Karpas-422 (cell line): Measurements from ENCODE around the gene ADAD2. TPM values are rescaled to one million over a fixed set of nuclear protein-coding genes. Genes with fewer than 3 reads are reported as not detected.

Source experiments
- DNase-seq: peaks from one replicate; pipeline ENCODE4 v3.0.0-alpha.2; 2015
- H2AFZ ChIP-seq: fragments of 200-600 bp; sonication (generic); 2 replicates; pipeline ENCODE4 v1.6.1; 2014; ENCODE audit warnings: antibody characterized with exemption, low read length, mixed read lengths
- H3K27ac ChIP-seq: fragments of 200-600 bp; sonication (generic); 2 replicates; pipeline ENCODE4 v1.5.1; 2014; ENCODE audit warnings: mild to moderate bottlenecking, low read length, moderate library complexity
- H3K27me3 ChIP-seq: fragments of 200-600 bp; sonication (generic); 2 replicates; pipeline ENCODE4 v1.6.1; 2014; ENCODE audit warnings: low read length, mixed read lengths
- H3K36me3 ChIP-seq: fragments of 200-600 bp; sonication (generic); 2 replicates; pipeline ENCODE4 v1.6.1; 2014; ENCODE audit warnings: low read length, mixed read lengths; ENCODE audit not compliant: insufficient read depth
- H3K4me1 ChIP-seq: fragments of 200-600 bp; sonication (generic); 2 replicates; pipeline ENCODE4 v1.6.1; 2014; ENCODE audit warnings: mild to moderate bottlenecking, low read length, mixed read lengths
- H3K4me2 ChIP-seq: fragments of 200-600 bp; sonication (generic); 2 replicates; pipeline ENCODE4 v1.6.1; 2014; ENCODE audit warnings: low read length, low read depth, mild to moderate bottlenecking; ENCODE audit not compliant: poor library complexity, severe bottlenecking
- H3K4me3 ChIP-seq: fragments of 200-600 bp; sonication (generic); 2 replicates; pipeline ENCODE4 v1.5.1; 2014; ENCODE audit warnings: mild to moderate bottlenecking, antibody characterized with exemption, low read length, mixed read lengths
- H3K79me2 ChIP-seq: fragments of 200-600 bp; sonication (generic); 2 replicates; pipeline ENCODE4 v1.6.1; 2014; ENCODE audit warnings: mild to moderate bottlenecking, low read length, mixed read lengths
- H3K9ac ChIP-seq: fragments of 200-600 bp; sonication (generic); 2 replicates; pipeline ENCODE4 v1.6.0; 2014; ENCODE audit warnings: low read length
- H3K9me2 ChIP-seq: fragments of 200-600 bp; sonication (generic), shearing (Covaris generic); replicated peaks from 2 replicates; pipeline ENCODE4 v1.6.0; 2014; ENCODE audit warnings: mild to moderate bottlenecking, low read length, moderate library complexity; ENCODE audit not compliant: insufficient read depth
- H3K9me3 ChIP-seq: fragments of 300-700, 200-600 bp; sonication (generic); 2 replicates; pipeline ENCODE4 v1.6.1; 2014; ENCODE audit warnings: low read length, mixed read lengths
- H4K20me1 ChIP-seq: fragments of 200-600 bp; sonication (generic); 2 replicates; pipeline ENCODE4 v1.6.1; 2014; ENCODE audit warnings: mild to moderate bottlenecking, antibody characterized with exemption, low read length, low read depth; ENCODE audit not compliant: insufficient read depth
- total RNA-seq: library from RNA; depleted of rRNA; stranded (reverse); fragments of >200 nt; shearing (Covaris generic); gene quantifications from 2 replicates; pipeline ENCODE4 v1.2.3, GENCODE V29; 2014; ENCODE audit warnings: low replicate concordance

ADAD2 gene
- total RNA-seq, 1 experiment from 2014 or later, result not detected

- Histone ChIP-seq H3K9ac (no peak overlapping the region), H3K9me2 (no peaks in the 10 kb centered on the region), H3K27ac (no peak overlapping the region), H3K4me2 (no peak overlapping the region), H3K4me3 (no peak overlapping the region), H2AFZ (no peak overlapping the region), H3K36me3 (no peaks in the 10 kb centered on the region), H3K79me2 (peaks cover 4% of the 10 kb centered on the region; the same call in 1 of the 2 replicates), H3K9me3 (no peaks in the 10 kb centered on the region), H4K20me1 (0 out of 2 replicates have a peak, but pooled peaks cover 6% of the 10 kb centered on the region), H3K27me3 (no peaks in the 10 kb centered on the region), H3K4me1 (no peaks in the 10 kb centered on the region)
- no peak for DNase-seq
Observed at GRCh38 chr16:84178892-84179611, 11.9 kb upstream of the ADAD2 start.

- DNase-seq, result no peak
- Histone ChIP-seq H4K20me1 (0 out of 2 replicates have a peak, but pooled peaks cover 6% of the 10 kb centered on the region), H3K9me3 (no peaks in the 10 kb centered on the region), H3K27me3 (no peaks in the 10 kb centered on the region), H3K27ac (no peak overlapping the region), H2AFZ (no peak overlapping the region), H3K4me3 (no peak overlapping the region), H3K79me2 (peaks cover 11% of the 10 kb centered on the region), H3K4me1 (no peaks in the 10 kb centered on the region), H3K9me2 (no peaks in the 10 kb centered on the region), H3K36me3 (no peaks in the 10 kb centered on the region), H3K4me2 (no peak overlapping the region), H3K9ac (no peak overlapping the region)
Observed at GRCh38 chr16:84179612-84180320, 11.2 kb upstream of the ADAD2 start.

GRCh38 chr16:84180519-84181140, 10.3 kb upstream of the ADAD2 start:
- Histone ChIP-seq H2AFZ (no peak overlapping the region), H3K9me2 (no peaks in the 10 kb centered on the region), H3K4me1 (peaks cover 7% of the 10 kb centered on the region), H3K9ac (no peak overlapping the region), H3K4me3 (no peak overlapping the region), H3K27ac (no peak overlapping the region), H3K4me2 (no peak overlapping the region), H4K20me1 (0 out of 2 replicates have a peak, but pooled peaks cover 6% of the 10 kb centered on the region), H3K79me2 (peaks cover 20% of the 10 kb centered on the region), H3K36me3 (no peaks in the 10 kb centered on the region), H3K27me3 (no peaks in the 10 kb centered on the region), H3K9me3 (no peaks in the 10 kb centered on the region)
- DNase-seq, result no peak

- Histone ChIP-seq H3K27ac (no peak overlapping the region), H3K9ac (no peak overlapping the region), H3K36me3 (no peaks in the 10 kb centered on the region), H3K27me3 (no peaks in the 10 kb centered on the region), H3K9me2 (no peaks in the 10 kb centered on the region), H3K9me3 (no peaks in the 10 kb centered on the region), H3K4me1 (peaks cover 12% of the 10 kb centered on the region), H2AFZ (no peak overlapping the region), H3K79me2 (peaks cover 27% of the 10 kb centered on the region), H4K20me1 (0 out of 2 replicates have a peak, but pooled peaks cover 6% of the 10 kb centered on the region), H3K4me2 (no peak overlapping the region), H3K4me3 (no peak overlapping the region)
- DNase-seq, result no peak
Observed at GRCh38 chr16:84181144-84181915, 9.6 kb upstream of the ADAD2 start.

- Histone ChIP-seq H3K27me3 (no peaks in the 10 kb centered on the region), H4K20me1 (0 out of 2 replicates have a peak, but pooled peaks cover 6% of the 10 kb centered on the region), H3K4me1 (peaks cover 12% of the 10 kb centered on the region), H2AFZ (no peak overlapping the region), H3K9me3 (no peaks in the 10 kb centered on the region), H3K36me3 (no peaks in the 10 kb centered on the region), H3K9ac (no peak overlapping the region), H3K4me3 (no peak overlapping the region), H3K9me2 (no peaks in the 10 kb centered on the region), H3K4me2 (no peak overlapping the region), H3K27ac (no peak overlapping the region), H3K79me2 (peaks cover 32% of the 10 kb centered on the region)
- DNase-seq, result no peak
Observed at GRCh38 chr16:84182104-84182503, 8.9 kb upstream of the ADAD2 start.

- Histone ChIP-seq H3K9me3 (no peaks in the 10 kb centered on the region), H3K27me3 (no peaks in the 10 kb centered on the region), H3K27ac (no peak overlapping the region), H2AFZ (no peak overlapping the region), H3K9me2 (no peaks in the 10 kb centered on the region), H3K79me2 (peaks cover 32% of the 10 kb centered on the region), H3K4me2 (no peak overlapping the region), H4K20me1 (0 out of 2 replicates have a peak, but pooled peaks cover 6% of the 10 kb centered on the region), H3K36me3 (no peaks in the 10 kb centered on the region), H3K4me3 (no peak overlapping the region), H3K4me1 (peaks cover 12% of the 10 kb centered on the region), H3K9ac (no peak overlapping the region)
- DNase-seq, result no peak
Observed at GRCh38 chr16:84182680-84183571, 8.0 kb upstream of the ADAD2 start.

GRCh38 chr16:84183572-84183875, 7.4 kb upstream of the ADAD2 start:
- no peaks in the 10 kb centered on the region for H3K27me3 ChIP-seq

More at GRCh38 chr16:84183572-84183875, 7.4 kb upstream of the ADAD2 start:
- H3K4me1 ChIP-seq, result peaks cover 12% of the 10 kb centered on the region
- no peak overlapping the region for H3K9ac ChIP-seq
- H4K20me1 ChIP-seq, result 0 out of 2 replicates have a peak, but pooled peaks cover 6% of the 10 kb centered on the region
- H3K4me3 ChIP-seq, result no peak overlapping the region
- H3K4me2 ChIP-seq, result no peak overlapping the region
- H3K36me3 ChIP-seq, result no peaks in the 10 kb centered on the region
- H3K27ac ChIP-seq, result no peak overlapping the region
- H3K9me2 ChIP-seq, result no peaks in the 10 kb centered on the region
- H3K9me3 ChIP-seq, result no peaks in the 10 kb centered on the region
- no peak for DNase-seq
- no peak overlapping the region for H2AFZ ChIP-seq
- peaks cover 32% of the 10 kb centered on the region for H3K79me2 ChIP-seq
